HepG2 (cell line): Measurements from ENCODE around the gene SYNM. TPM values are rescaled to one million over a fixed set of nuclear protein-coding genes. Genes with fewer than 3 reads are reported as not detected.

Experiments used
- AHR ChIP-seq: IDR thresholded peaks from 2 replicates; pipeline ENCODE4 v1.6.1; 2018; ENCODE audit warnings: missing genetic modification reagents, missing compliant biosample characterization
- ARNTL ChIP-seq: sonication (generic); formaldehyde crosslinking; IDR thresholded peaks from 2 replicates; pipeline ENCODE4 v1.4.0; 2020; ENCODE audit warnings: mild to moderate bottlenecking, missing genetic modification reagents
- ATF1 ChIP-seq: IDR thresholded peaks from 2 replicates; pipeline ENCODE4 v1.6.1; 2016; ENCODE audit warnings: mild to moderate bottlenecking, control low read depth
- CCAR2 ChIP-seq: fragments of 200-400 bp; formaldehyde crosslinking; optimal IDR thresholded peaks from 2 replicates; pipeline ENCODE3; 2018; ENCODE audit warnings: low read depth, mild to moderate bottlenecking, low read length, moderate library complexity
- FOSL1 ChIP-seq: sonication (generic); formaldehyde crosslinking; IDR thresholded peaks from 2 replicates; pipeline ENCODE4 v1.9.0; 2021; ENCODE audit warnings: missing genetic modification reagents, borderline replicate concordance
- HOXA7 ChIP-seq: sonication (generic); formaldehyde crosslinking; IDR thresholded peaks from 2 replicates; pipeline ENCODE4 v1.8.1; 2022; ENCODE audit warnings: mild to moderate bottlenecking, missing genetic modification reagents, moderate library complexity
- IKZF1 ChIP-seq: fragments of 450-650 bp; IDR thresholded peaks from 2 replicates; pipeline ENCODE4 v1.7.1; 2016
- MED1 ChIP-seq: sonication (generic); formaldehyde crosslinking; IDR thresholded peaks from 2 replicates; pipeline ENCODE4 v1.4.0; 2020; ENCODE audit warnings: missing genetic modification reagents
- MNT ChIP-seq: fragments of 450-650 bp; IDR thresholded peaks from 2 replicates; pipeline ENCODE4 v1.6.1; 2016
- MYC ChIP-seq: sonication (generic); formaldehyde crosslinking; IDR thresholded peaks from 2 replicates; pipeline ENCODE4 v1.9.0; 2021; ENCODE audit warnings: missing genetic modification reagents, borderline replicate concordance
- PAF1 ChIP-seq: IDR thresholded peaks from 2 replicates; pipeline ENCODE4 v1.6.1; 2016; ENCODE audit warnings: missing genetic modification reagents, missing compliant biosample characterization
- SMYD3 ChIP-seq: sonication (generic); formaldehyde crosslinking; IDR thresholded peaks from 2 replicates; pipeline ENCODE4 v1.8.1; 2023; ENCODE audit warnings: mild to moderate bottlenecking, missing genetic modification reagents
- SP2 ChIP-seq: sonication (generic); formaldehyde crosslinking; IDR thresholded peaks from 2 replicates; pipeline ENCODE4 v1.5.1; 2020; ENCODE audit warnings: mild to moderate bottlenecking, missing genetic modification reagents
- TAF15 ChIP-seq: fragments of 200-400 bp; formaldehyde crosslinking; IDR thresholded peaks from one replicate; pipeline ENCODE4 v1.6.1; 2018; ENCODE audit warnings: mild to moderate bottlenecking, low read depth, low read length; ENCODE audit not compliant: poor library complexity, severe bottlenecking
- TEAD3 ChIP-seq: optimal IDR thresholded peaks from 2 replicates; pipeline ENCODE3; 2016; ENCODE audit warnings: borderline replicate concordance
- TFDP1 ChIP-seq: IDR thresholded peaks from 2 replicates; pipeline ENCODE4 v1.6.1; 2016; ENCODE audit warnings: missing compliant biosample characterization, missing genetic modification reagents, borderline replicate concordance
- THAP7 ChIP-seq: sonication (generic); formaldehyde crosslinking; IDR thresholded peaks from 2 replicates; pipeline ENCODE4 v1.8.1; 2023; ENCODE audit warnings: mild to moderate bottlenecking, missing genetic modification reagents
- ZBTB49 ChIP-seq: sonication (generic); formaldehyde crosslinking; IDR thresholded peaks from 2 replicates; pipeline ENCODE4 v1.4.0; 2020; ENCODE audit warnings: missing genetic modification reagents, borderline replicate concordance
- ZFP62 ChIP-seq: sonication (generic); formaldehyde crosslinking; IDR thresholded peaks from 2 replicates; pipeline ENCODE4 v1.4.0; 2020; ENCODE audit warnings: missing genetic modification reagents
- ZFP82 ChIP-seq: sonication (generic); formaldehyde crosslinking; IDR thresholded peaks from 2 replicates; pipeline ENCODE4 v1.5.1; 2020; ENCODE audit warnings: mild to moderate bottlenecking, missing genetic modification reagents, borderline replicate concordance
- ZKSCAN5 ChIP-seq: sonication (generic); formaldehyde crosslinking; IDR thresholded peaks from 2 replicates; pipeline ENCODE4 v1.5.1; 2020; ENCODE audit warnings: mild to moderate bottlenecking, missing genetic modification reagents
- ZNF225 ChIP-seq: sonication (generic); formaldehyde crosslinking; IDR thresholded peaks from 2 replicates; pipeline ENCODE4 v1.4.0; 2020; ENCODE audit warnings: mild to moderate bottlenecking, missing genetic modification reagents
- ZNF235 ChIP-seq: sonication (generic); formaldehyde crosslinking; IDR thresholded peaks from 2 replicates; pipeline ENCODE4 v1.8.1; 2023; ENCODE audit warnings: mild to moderate bottlenecking, missing genetic modification reagents, borderline replicate concordance
- ZNF282 ChIP-seq: fragments of 450-650 bp; IDR thresholded peaks from 2 replicates; pipeline ENCODE4 v1.6.1; 2018; ENCODE audit not compliant: partially characterized antibody
- ZNF460 ChIP-seq: sonication (generic); formaldehyde crosslinking; IDR thresholded peaks from 2 replicates; pipeline ENCODE4 v1.5.1; 2020; ENCODE audit warnings: missing genetic modification reagents, mild to moderate bottlenecking, borderline replicate concordance
- ZNF674 ChIP-seq: sonication (generic); formaldehyde crosslinking; IDR thresholded peaks from 2 replicates; pipeline ENCODE4 v1.5.0; 2020; ENCODE audit warnings: low read depth, mild to moderate bottlenecking, missing genetic modification reagents
- polyA plus RNA-seq, 8 experiments: library from polyadenylated mRNA; depleted of rRNA in 3 of 8; stranded (reverse) in 7 of 8; unstranded in 1 of 8; fragments of >200 nt; fragmentation: Illumina TruSeq in 4 of 8; extraction: Trizol in 4 of 8; gene quantifications; 2 replicates each; pipeline versions ENCODE4 v1.2.1 to v1.2.3, GENCODE V29; 2011 to 2016; ENCODE audit warnings: low read depth in 4 of 8, missing spikeins in 1 of 8, mixed read lengths in 1 of 8; ENCODE audit not compliant: insufficient read depth in 1 of 8
- total RNA-seq, 5 experiments: library from RNA; depleted of rRNA; stranded (reverse); fragments of >200 nt; fragmentation: Illumina TruSeq; extraction: Trizol; gene quantifications; 2 replicates each; pipeline ENCODE4 v1.2.3, GENCODE V29; 2016; ENCODE audit warnings: low read depth in 1 of 5

The SYNM gene
- total and polyA plus RNA-seq, 2 of the 13 experiments (the other 11 are each of a cell fraction or from before 2014, with no cell fraction given), result 1.1 to 3.7 TPM

- TF ChIP-seq TEAD3 (CRISPR knock-in tag), result peak; percentile 64
- TF ChIP-seq MED1 (CRISPR knock-in tag), result 0 out of 2 replicates have a peak, but pooled peaks have one; percentile 16
- no peak for TF ChIP-seq ATF1
- TF ChIP-seq SMYD3 (CRISPR knock-in tag), result no peak
- no peak for TF ChIP-seq ZFP82 (CRISPR knock-in tag)
- no peak for TF ChIP-seq PAF1
- no peak for TF ChIP-seq CCAR2
- TF ChIP-seq FOSL1 (CRISPR knock-in tag), result peak; percentile 12; the same call in 1 of the 2 replicates
- TF ChIP-seq ZBTB49 (CRISPR knock-in tag), result no peak
- no peak for TF ChIP-seq TAF15
- TF ChIP-seq THAP7 (CRISPR knock-in tag), result no peak
- no peak for TF ChIP-seq ARNTL (CRISPR knock-in tag)
- no peak for TF ChIP-seq MNT
- no peak for TF ChIP-seq ZFP62 (CRISPR knock-in tag)
- no peak for TF ChIP-seq ZNF235 (CRISPR knock-in tag)
- TF ChIP-seq ZNF460 (CRISPR knock-in tag), result no peak
- no peak for TF ChIP-seq HOXA7 (CRISPR knock-in tag)
- 0 out of 2 replicates have a peak, but pooled peaks have one; percentile 30 for TF ChIP-seq MYC
- TF ChIP-seq SP2 (CRISPR knock-in tag), result no peak
- TF ChIP-seq IKZF1, result no peak
- no peak for TF ChIP-seq ZNF225
- no peak for TF ChIP-seq ZKSCAN5 (CRISPR knock-in tag)
- TF ChIP-seq AHR, result no peak
- no peak for TF ChIP-seq TFDP1
- TF ChIP-seq ZNF674 (CRISPR knock-in tag), result no peak
- TF ChIP-seq ZNF282, result no peak
These were observed 19.0 kb downstream of the SYNM start (continued) for GRCh38 chr15:99123713-99124451.
